A673 (cell line): Measurements from ENCODE around the gene TRAF3IP1.

Source experiments
- EZH2 ChIP-seq: fragments of 200-600 bp; sonication (generic); IDR thresholded peaks from 2 replicates; pipeline ENCODE4 v1.6.1; 2017; ENCODE audit warnings: borderline replicate concordance, low read depth, mild to moderate bottlenecking, mixed read lengths, antibody characterized with exemption, low read length; ENCODE audit not compliant: poor library complexity, severe bottlenecking
- TF ChIP-seq, protein P1 (sequence below): fragments of 300-800, 200-600 bp; sonication (generic); conservative IDR thresholded peaks from 2 replicates; pipeline ENCODE4 v1.5.1; 2017; ENCODE audit warnings: low read depth, mild to moderate bottlenecking, antibody characterized with exemption, low read length, moderate library complexity, mixed read lengths

DNA sequence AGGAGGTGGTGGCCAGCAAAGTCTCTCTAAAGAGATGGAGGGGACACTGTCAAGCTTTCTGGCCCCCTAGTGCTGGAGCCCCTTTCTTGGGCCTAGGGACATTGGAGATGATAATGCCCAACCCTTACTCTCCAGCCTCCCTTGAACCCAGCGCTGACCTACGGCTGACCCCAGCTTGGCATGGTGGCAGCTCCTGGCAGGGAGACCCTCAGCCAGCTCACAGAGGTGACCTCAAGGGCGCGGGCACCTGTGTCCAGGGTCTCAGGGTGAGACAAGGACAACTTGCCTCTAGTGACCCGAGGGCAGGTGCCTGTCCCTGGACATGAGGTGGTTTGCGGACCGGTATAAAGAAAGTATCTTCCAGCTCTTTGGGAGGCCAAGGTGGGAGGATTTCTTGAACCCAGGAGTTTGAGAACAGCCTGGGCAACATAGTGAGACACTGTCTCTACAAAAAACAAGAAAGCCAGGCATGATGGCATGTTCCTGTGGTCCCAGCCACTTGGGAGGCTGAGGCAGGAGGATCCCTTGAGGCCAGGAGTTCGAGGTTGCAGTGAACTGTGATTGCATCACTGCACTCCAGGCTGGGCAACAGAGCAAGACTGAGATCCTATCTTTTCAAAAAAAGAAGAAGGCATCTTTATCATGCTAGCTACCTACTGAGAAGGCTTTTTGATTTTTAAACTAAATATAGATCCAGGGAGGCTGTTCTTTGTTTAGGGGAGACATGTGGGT, 28.6 kb upstream of the TRAF3IP1 start:
- TF ChIP-seq, protein P1, sequence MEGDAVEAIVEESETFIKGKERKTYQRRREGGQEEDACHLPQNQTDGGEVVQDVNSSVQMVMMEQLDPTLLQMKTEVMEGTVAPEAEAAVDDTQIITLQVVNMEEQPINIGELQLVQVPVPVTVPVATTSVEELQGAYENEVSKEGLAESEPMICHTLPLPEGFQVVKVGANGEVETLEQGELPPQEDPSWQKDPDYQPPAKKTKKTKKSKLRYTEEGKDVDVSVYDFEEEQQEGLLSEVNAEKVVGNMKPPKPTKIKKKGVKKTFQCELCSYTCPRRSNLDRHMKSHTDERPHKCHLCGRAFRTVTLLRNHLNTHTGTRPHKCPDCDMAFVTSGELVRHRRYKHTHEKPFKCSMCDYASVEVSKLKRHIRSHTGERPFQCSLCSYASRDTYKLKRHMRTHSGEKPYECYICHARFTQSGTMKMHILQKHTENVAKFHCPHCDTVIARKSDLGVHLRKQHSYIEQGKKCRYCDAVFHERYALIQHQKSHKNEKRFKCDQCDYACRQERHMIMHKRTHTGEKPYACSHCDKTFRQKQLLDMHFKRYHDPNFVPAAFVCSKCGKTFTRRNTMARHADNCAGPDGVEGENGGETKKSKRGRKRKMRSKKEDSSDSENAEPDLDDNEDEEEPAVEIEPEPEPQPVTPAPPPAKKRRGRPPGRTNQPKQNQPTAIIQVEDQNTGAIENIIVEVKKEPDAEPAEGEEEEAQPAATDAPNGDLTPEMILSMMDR = no peak
- no peak for TF ChIP-seq EZH2
